COLO668 (cell line): ENCODE results near the gene IL36G.
"Not testable (repeated sequence)": the region's sequence is repeated elsewhere in the genome, so short reads cannot be mapped to it uniquely, and the experiment has no call there.

Source experiments
- DNase-seq: peaks from one replicate; lab custom pipeline; 2025; ENCODE audit not compliant: unreplicated experiment; lab: John Stamatoyannopoulos, UW

IL36G gene

GRCh38 chr2:112977559-112978056, at the start of gene IL36G:
Gene IL36G, plus strand, starts transcription at chr2:112978006. Its CDS starts 633 bp downstream, at chr2:112978639.
- no peak for DNase-seq

GRCh38 chr2:112933261-112933660, 44.5 kb upstream of the IL36G start:
- DNase-seq, result no peak

GRCh38 chr2:112934117-112934516, 43.7 kb upstream of the IL36G start:
- DNase-seq, result not testable (repeated sequence)

GRCh38 chr2:112936927-112937232, 40.9 kb upstream of the IL36G start:
- DNase-seq, result no peak

GRCh38 chr2:112938904-112939303, 38.9 kb upstream of the IL36G start:
- no peak for DNase-seq

- no peak for DNase-seq
Observed at GRCh38 chr2:112939425-112939824, 38.4 kb upstream of the IL36G start.

- no peak for DNase-seq
Observed at GRCh38 chr2:112940859-112941625, 36.8 kb upstream of the IL36G start.

- DNase-seq, result peak; percentile 63
Observed at GRCh38 chr2:112941753-112942653, 35.8 kb upstream of the IL36G start.

- DNase-seq, result no peak
Observed at GRCh38 chr2:112942654-112943002, 35.2 kb upstream of the IL36G start.

GRCh38 chr2:112944971-112945370, 32.8 kb upstream of the IL36G start:
- no peak for DNase-seq

- no peak for DNase-seq
Observed at GRCh38 chr2:112946086-112946485, 31.7 kb upstream of the IL36G start.

GRCh38 chr2:112947374-112947773, 30.4 kb upstream of the IL36G start:
- DNase-seq, result no peak

- no peak for DNase-seq
Observed at GRCh38 chr2:112949456-112949855, 28.4 kb upstream of the IL36G start.

- DNase-seq, result no peak
Observed at GRCh38 chr2:112954364-112954763, 23.4 kb upstream of the IL36G start.

GRCh38 chr2:112957511-112957910, 20.3 kb upstream of the IL36G start:
- no peak for DNase-seq

GRCh38 chr2:112958428-112959108, 19.2 kb upstream of the IL36G start:
- DNase-seq, result peak; percentile 21

- DNase-seq, result peak; percentile 5
Observed at GRCh38 chr2:112959109-112959812, 18.5 kb upstream of the IL36G start.

- DNase-seq, result no peak
Observed at GRCh38 chr2:112960230-112960825, 17.5 kb upstream of the IL36G start.

GRCh38 chr2:112962308-112963175, 15.3 kb upstream of the IL36G start:
- DNase-seq, result no peak

- DNase-seq, result no peak
Observed at GRCh38 chr2:112967023-112967422, 10.8 kb upstream of the IL36G start.
